Caco-2 (cell line): ENCODE data around the gene ARHGEF40. TPM values are rescaled to one million over a fixed set of nuclear protein-coding genes. Genes with fewer than 3 reads are reported as not detected.
A peak's percentile ranks its signal among the peaks of the same experiment; 100 is the strongest.

Experiments used
- BruUV-seq: library from RNA; stranded (reverse); fragments of 400-500 nt; replicated peaks from 2 replicates; lab custom pipeline; 2021; lab: Mats Ljungman, UMichigan
- CTCF ChIA-PET: fragments of 300-600 bp; sonication (Branson Sonifier 250); formaldehyde crosslinking; loops from one replicate; lab custom pipeline; 2022; ENCODE audit warnings: antibody characterized with exemption; lab: Charles Lee
- POLR2A ChIA-PET: fragments of 300-600 bp; sonication (Branson Sonifier 250); formaldehyde crosslinking; loops from one replicate; lab custom pipeline; 2022; ENCODE audit warnings: antibody characterized with exemption; lab: Charles Lee
- DNase-seq, 2 experiments: peaks; one replicate each; pipeline versions ENCODE4 v3.0.0 to v3.0.0-alpha.2; 2020 to 2022
- H3K27me3 ChIP-seq: replicated peaks from 2 replicates; pipeline ENCODE4 v1.6.0; 2011; ENCODE audit warnings: low read length; ENCODE audit not compliant: control insufficient read depth, insufficient read depth
- H3K36me3 ChIP-seq: 2 replicates; pipeline ENCODE4 v1.5.1; 2011; ENCODE audit warnings: low read length; ENCODE audit not compliant: control insufficient read depth, insufficient read depth
- H3K4me1 ChIP-seq: fragments of 250-450 bp; sonication (Bioruptor Pico); 2 replicates; pipeline ENCODE4 v1.5.1; 2020; ENCODE audit warnings: mild to moderate bottlenecking
- H3K4me3 ChIP-seq: 2 replicates; pipeline ENCODE4 v1.5.1; 2011; ENCODE audit warnings: low read depth, mild to moderate bottlenecking, control low read depth, low read length
- H3K9me3 ChIP-seq: fragments of 250-450 bp; sonication (Bioruptor Pico); 2 replicates; pipeline ENCODE4 v1.5.1; 2020; ENCODE audit warnings: mild to moderate bottlenecking, moderate library complexity
- H3K27ac Mint-ChIP-seq: one replicate; pipeline ENCODE4 v1.8.0; 2022; ENCODE audit warnings: mixed read lengths; ENCODE audit not compliant: unreplicated experiment
- H3K27me3 Mint-ChIP-seq: one replicate; pipeline ENCODE4 v1.8.0; 2022; ENCODE audit warnings: mixed read lengths; ENCODE audit not compliant: insufficient read depth, unreplicated experiment
- H3K36me3 Mint-ChIP-seq: one replicate; pipeline ENCODE4 v1.8.0; 2022; ENCODE audit warnings: mild to moderate bottlenecking, mixed read lengths; ENCODE audit not compliant: insufficient read depth, unreplicated experiment
- H3K4me1 Mint-ChIP-seq: one replicate; pipeline ENCODE4 v1.8.0; 2022; ENCODE audit warnings: low read depth, mixed read lengths; ENCODE audit not compliant: unreplicated experiment
- H3K4me3 Mint-ChIP-seq: one replicate; pipeline ENCODE4 v1.8.0; 2022; ENCODE audit warnings: mild to moderate bottlenecking, moderate library complexity, mixed read lengths; ENCODE audit not compliant: unreplicated experiment
- H3K9me3 Mint-ChIP-seq: one replicate; pipeline ENCODE4 v1.8.0; 2022; ENCODE audit warnings: mixed read lengths; ENCODE audit not compliant: unreplicated experiment
- CTCF ChIP-seq, 2 experiments: fragments of 200-600 bp in 1 of 2; IDR thresholded peaks; 1 replicate in 1 of 2; 2 replicates in 1 of 2; pipeline versions ENCODE4 v1.5.1 to v1.8.0; 2011 to 2022; ENCODE audit warnings: antibody characterized with exemption in 1 of 2, control low read depth in 1 of 2, inconsistent platforms in 1 of 2, low read depth in 1 of 2, low read length in 1 of 2, mild to moderate bottlenecking in 1 of 2, moderate library complexity in 1 of 2; ENCODE audit not compliant: insufficient read depth in 1 of 2, severe bottlenecking in 1 of 2, unreplicated experiment in 1 of 2
- intact Hi-C: fragments of 100-400 bp; cut with micrococcal nuclease; formaldehyde crosslinking; loops from one replicate; pipeline ENCODE4 v1.10.0; 2022; ENCODE audit not compliant: unreplicated experiment
- total RNA-seq: library from RNA; stranded (reverse); gene quantifications from 2 replicates; pipeline ENCODE4 v1.2.3, GENCODE V29; 2022

ARHGEF40 gene
- total RNA-seq, 1 experiment from 2014 or later = 7.1 TPM

- no peak overlapping the region for H3K4me3 ChIP-seq
- no peaks in the 10 kb centered on the region for H3K27me3 ChIP-seq
- intact Hi-C loops = loop anchor here (1.0 kb wide), 2 partner anchors 12 to 24 kb away; no protein-coding TSS in a partner anchor
- no peaks in the 10 kb centered on the region; the same call in 1 of the 2 replicates for H3K4me1 ChIP-seq
- POLR2A ChIA-PET = interaction anchor here (0.6 kb wide), 1 partner anchor 13 kb away, joined by 4 read pairs; no protein-coding TSS in a partner anchor
- no TSS peak for BruUV-seq
- no peaks in the 10 kb centered on the region for H3K9me3 ChIP-seq
- Mint-ChIP-seq H3K4me1 (peaks cover 15% of the 10 kb centered on the region), H3K4me3 (no peak overlapping the region), H3K27ac (no peak overlapping the region), H3K36me3 (peaks cover 28% of the 10 kb centered on the region), H3K27me3 (no peaks in the 10 kb centered on the region), H3K9me3 (no peaks in the 10 kb centered on the region)
- peak in 1 of 2 experiments; percentile 86 for DNase-seq
- CTCF ChIA-PET = interaction anchor here (0.5 to 3.4 kb wide), 9 partner anchors 9 to 213 kb away, joined by 3 to 43 read pairs (median 7); partner anchors contain the start of genes ARHGEF40 and TMEM253
- TF ChIP-seq CTCF (IDR thresholded peaks at IDR 0.05; ENCODE audit: insufficient read depth in 1 of 2, low read depth in 1 of 2, low read length in 1 of 2, severe bottlenecking in 1 of 2, unreplicated experiment in 1 of 2) = peak; percentile 99
- H3K36me3 ChIP-seq = peaks cover 4% of the 10 kb centered on the region
Measured at GRCh38 chr14:21092273-21093011, 22.3 kb downstream of the ARHGEF40 start.

- H3K27ac Mint-ChIP-seq = no peak overlapping the region
- intact Hi-C loops = no loop called here
- no peaks in the 10 kb centered on the region for H3K9me3 Mint-ChIP-seq
- H3K27me3 Mint-ChIP-seq = no peaks in the 10 kb centered on the region
- ChIA-PET CTCF (interaction anchor here (1.7 to 3.4 kb wide), 4 partner anchors 11 to 78 kb away, joined by 13 to 43 read pairs (median 16); partner anchors contain the start of gene ARHGEF40), POLR2A (no interaction called here)
- no peak overlapping the region for H3K4me3 Mint-ChIP-seq
- no peak for TF ChIP-seq CTCF (IDR thresholded peaks at IDR 0.05; ENCODE audit: insufficient read depth in 1 of 2, low read depth in 1 of 2, low read length in 1 of 2, severe bottlenecking in 1 of 2, unreplicated experiment in 1 of 2)
- no peak for DNase-seq
- no peaks in the 10 kb centered on the region for H3K27me3 ChIP-seq
- no peaks in the 10 kb centered on the region for H3K9me3 ChIP-seq
- no peak overlapping the region for H3K4me3 ChIP-seq
- BruUV-seq = no TSS peak
- H3K4me1 ChIP-seq = no peaks in the 10 kb centered on the region; the same call in 1 of the 2 replicates
- peaks cover 4% of the 10 kb centered on the region for H3K36me3 ChIP-seq
- H3K36me3 Mint-ChIP-seq = peaks cover 28% of the 10 kb centered on the region
- H3K4me1 Mint-ChIP-seq = peaks cover 16% of the 10 kb centered on the region
Measured at GRCh38 chr14:21093018-21093417, 22.9 kb downstream of the ARHGEF40 start.

GRCh38 chr14:21093769-21094681 is 23.9 kb downstream of the ARHGEF40 start:
- Histone ChIP-seq H3K27me3 (no peaks in the 10 kb centered on the region), H3K4me1 (no peaks in the 10 kb centered on the region; the same call in 1 of the 2 replicates), H3K9me3 (no peaks in the 10 kb centered on the region), H3K4me3 (no peak overlapping the region), H3K36me3 (peaks cover 4% of the 10 kb centered on the region)
- Mint-ChIP-seq H3K27me3 (no peaks in the 10 kb centered on the region), H3K27ac (no peak overlapping the region), H3K36me3 (peaks cover 30% of the 10 kb centered on the region), H3K9me3 (no peaks in the 10 kb centered on the region), H3K4me3 (no peak overlapping the region), H3K4me1 (peaks cover 18% of the 10 kb centered on the region)
- no peak for DNase-seq
- CTCF ChIA-PET = interaction anchor here (0.6 to 3.4 kb wide), 6 partner anchors 8 to 465 kb away, joined by 3 to 43 read pairs (median 13); partner anchors contain the start of gene ARHGEF40
- POLR2A ChIA-PET = interaction anchor here (0.6 kb wide), 1 partner anchor 13 kb away, joined by 12 read pairs; no protein-coding TSS in a partner anchor
- no TSS peak for BruUV-seq
- TF ChIP-seq CTCF (IDR thresholded peaks at IDR 0.05; ENCODE audit: insufficient read depth in 1 of 2, low read depth in 1 of 2, low read length in 1 of 2, severe bottlenecking in 1 of 2, unreplicated experiment in 1 of 2) = peak in 1 of 2 experiments; percentile 1
- intact Hi-C loops = no loop called here
